ENCODE results near the gene ALX3.

DNA sequence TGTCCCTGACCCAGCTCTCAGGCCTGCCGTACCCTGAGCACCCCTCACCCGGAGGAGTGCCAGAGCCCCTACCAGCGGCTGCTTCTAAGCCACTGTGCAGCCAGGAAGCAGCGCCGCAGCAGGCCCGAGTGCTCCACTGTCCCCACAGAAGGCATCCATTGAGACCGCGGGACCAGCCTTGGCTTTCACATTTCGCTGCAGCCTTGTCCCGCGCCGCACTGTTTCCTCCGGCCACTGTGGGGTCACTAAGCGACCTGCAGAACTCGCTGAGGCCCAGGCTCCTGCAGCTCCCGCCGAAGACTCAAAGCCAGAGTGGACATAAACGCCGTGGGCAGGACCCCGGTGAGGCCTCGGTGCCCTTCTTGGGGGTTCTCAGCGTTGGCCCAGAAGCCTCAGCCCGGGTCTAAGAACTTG, 3.0 kb downstream of the ALX3 start:
- TF ChIP-seq, protein P1, sequence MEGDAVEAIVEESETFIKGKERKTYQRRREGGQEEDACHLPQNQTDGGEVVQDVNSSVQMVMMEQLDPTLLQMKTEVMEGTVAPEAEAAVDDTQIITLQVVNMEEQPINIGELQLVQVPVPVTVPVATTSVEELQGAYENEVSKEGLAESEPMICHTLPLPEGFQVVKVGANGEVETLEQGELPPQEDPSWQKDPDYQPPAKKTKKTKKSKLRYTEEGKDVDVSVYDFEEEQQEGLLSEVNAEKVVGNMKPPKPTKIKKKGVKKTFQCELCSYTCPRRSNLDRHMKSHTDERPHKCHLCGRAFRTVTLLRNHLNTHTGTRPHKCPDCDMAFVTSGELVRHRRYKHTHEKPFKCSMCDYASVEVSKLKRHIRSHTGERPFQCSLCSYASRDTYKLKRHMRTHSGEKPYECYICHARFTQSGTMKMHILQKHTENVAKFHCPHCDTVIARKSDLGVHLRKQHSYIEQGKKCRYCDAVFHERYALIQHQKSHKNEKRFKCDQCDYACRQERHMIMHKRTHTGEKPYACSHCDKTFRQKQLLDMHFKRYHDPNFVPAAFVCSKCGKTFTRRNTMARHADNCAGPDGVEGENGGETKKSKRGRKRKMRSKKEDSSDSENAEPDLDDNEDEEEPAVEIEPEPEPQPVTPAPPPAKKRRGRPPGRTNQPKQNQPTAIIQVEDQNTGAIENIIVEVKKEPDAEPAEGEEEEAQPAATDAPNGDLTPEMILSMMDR (IDR thresholded peaks at IDR 0.05) = no peak
- TF ChIP-seq POLR2A (IDR thresholded peaks at IDR 0.05) = no peak
